Measurements from ENCODE around the gene EXOC6. TPM values are rescaled to one million over a fixed set of nuclear protein-coding genes. Genes with fewer than 3 reads are reported as not detected.
"Not testable (repeated sequence)": the region's sequence is repeated elsewhere in the genome, so short reads cannot be mapped to it uniquely, and the experiment has no call there.

The EXOC6 gene
- total RNA-seq, 1 experiment from 2014 or later, result 19.2 TPM

- H3K4me1 Mint-ChIP-seq (ENCODE audit: low read depth, unreplicated experiment), result peaks cover 13% of the 10 kb centered on the region
- TF ChIP-seq, protein P1, sequence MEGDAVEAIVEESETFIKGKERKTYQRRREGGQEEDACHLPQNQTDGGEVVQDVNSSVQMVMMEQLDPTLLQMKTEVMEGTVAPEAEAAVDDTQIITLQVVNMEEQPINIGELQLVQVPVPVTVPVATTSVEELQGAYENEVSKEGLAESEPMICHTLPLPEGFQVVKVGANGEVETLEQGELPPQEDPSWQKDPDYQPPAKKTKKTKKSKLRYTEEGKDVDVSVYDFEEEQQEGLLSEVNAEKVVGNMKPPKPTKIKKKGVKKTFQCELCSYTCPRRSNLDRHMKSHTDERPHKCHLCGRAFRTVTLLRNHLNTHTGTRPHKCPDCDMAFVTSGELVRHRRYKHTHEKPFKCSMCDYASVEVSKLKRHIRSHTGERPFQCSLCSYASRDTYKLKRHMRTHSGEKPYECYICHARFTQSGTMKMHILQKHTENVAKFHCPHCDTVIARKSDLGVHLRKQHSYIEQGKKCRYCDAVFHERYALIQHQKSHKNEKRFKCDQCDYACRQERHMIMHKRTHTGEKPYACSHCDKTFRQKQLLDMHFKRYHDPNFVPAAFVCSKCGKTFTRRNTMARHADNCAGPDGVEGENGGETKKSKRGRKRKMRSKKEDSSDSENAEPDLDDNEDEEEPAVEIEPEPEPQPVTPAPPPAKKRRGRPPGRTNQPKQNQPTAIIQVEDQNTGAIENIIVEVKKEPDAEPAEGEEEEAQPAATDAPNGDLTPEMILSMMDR (IDR thresholded peaks at IDR 0.05; ENCODE audit: unreplicated experiment), result no peak
- no peak overlapping the region for H3K27ac Mint-ChIP-seq (ENCODE audit: unreplicated experiment)
- no peak overlapping the region for H3K4me3 Mint-ChIP-seq (ENCODE audit: low read depth, unreplicated experiment)
- no peaks in the 10 kb centered on the region for H3K9me3 Mint-ChIP-seq (ENCODE audit: low read depth, unreplicated experiment)
- CTCF ChIA-PET, result no interaction called here
- BruUV-seq (replicated peaks), result no TSS peak
- intact Hi-C loops (cut with micrococcal nuclease; ENCODE audit: unreplicated experiment), result no loop called here
- H3K36me3 Mint-ChIP-seq (ENCODE audit: insufficient read depth, unreplicated experiment), result peaks cover 6% of the 10 kb centered on the region
- DNase-seq, result no peak
- H3K27me3 Mint-ChIP-seq (ENCODE audit: unreplicated experiment), result no peaks in the 10 kb centered on the region
These were observed 120.8 kb downstream of the EXOC6 start for GRCh38 chr10:92969151-92969550.

GRCh38 chr10:92970301-92971070 is 122.2 kb downstream of the EXOC6 start:
- TF ChIP-seq, protein P1 (IDR thresholded peaks at IDR 0.05; ENCODE audit: unreplicated experiment), result no peak
- H3K36me3 Mint-ChIP-seq (ENCODE audit: insufficient read depth, unreplicated experiment), result peaks cover 6% of the 10 kb centered on the region
- no peak overlapping the region for H3K4me3 Mint-ChIP-seq (ENCODE audit: low read depth, unreplicated experiment)
- no TSS peak for BruUV-seq (replicated peaks)
- DNase-seq, result no peak
- no peak overlapping the region for H3K27ac Mint-ChIP-seq (ENCODE audit: unreplicated experiment)
- CTCF ChIA-PET, result no interaction called here
- no peaks in the 10 kb centered on the region for H3K9me3 Mint-ChIP-seq (ENCODE audit: low read depth, unreplicated experiment)
- intact Hi-C loops (cut with micrococcal nuclease; ENCODE audit: unreplicated experiment), result no loop called here
- peaks cover 13% of the 10 kb centered on the region for H3K4me1 Mint-ChIP-seq (ENCODE audit: low read depth, unreplicated experiment)
- no peaks in the 10 kb centered on the region for H3K27me3 Mint-ChIP-seq (ENCODE audit: unreplicated experiment)

DNA sequence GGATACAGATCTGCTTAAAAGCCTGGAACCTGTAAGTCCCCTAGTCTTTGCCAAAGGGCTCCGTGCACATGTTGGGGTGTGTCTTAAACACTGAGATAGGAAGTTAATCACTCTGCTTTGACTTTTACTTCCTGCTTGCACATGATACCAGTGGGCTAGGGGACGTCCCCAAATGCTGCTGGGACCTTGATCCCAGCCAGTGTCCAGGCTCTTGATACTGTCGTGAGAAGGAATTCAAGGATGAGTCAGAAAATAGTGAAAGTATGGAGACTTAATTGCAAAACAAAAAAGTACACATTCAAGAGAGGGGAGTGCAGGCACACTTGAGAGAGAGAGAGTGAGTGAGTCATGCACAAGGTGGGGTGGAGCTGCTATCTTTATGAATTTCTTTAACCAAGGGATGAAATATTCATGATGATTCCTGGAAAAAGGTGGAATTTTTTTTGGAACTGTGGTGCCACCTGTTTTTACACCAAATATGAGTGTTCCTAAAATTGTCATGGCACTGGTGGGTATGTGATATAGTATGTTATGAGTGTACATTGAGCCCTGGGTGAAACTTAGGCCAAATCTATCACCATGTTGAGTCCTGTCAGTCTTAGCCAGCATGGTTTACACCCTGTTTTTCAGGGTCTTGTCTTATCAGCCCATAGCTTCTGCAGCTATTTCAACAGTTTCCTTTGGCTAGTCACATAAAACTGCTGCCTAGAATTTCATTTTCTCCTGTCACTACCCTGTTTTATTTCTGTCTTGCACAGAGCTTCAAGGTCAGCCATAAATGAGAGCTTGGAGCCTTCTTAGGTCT is 123.9 kb downstream of the EXOC6 start:
- H3K9me3 Mint-ChIP-seq (ENCODE audit: low read depth, unreplicated experiment), result no peaks in the 10 kb centered on the region
- DNase-seq, result peak; percentile 69
- no TSS peak for BruUV-seq (replicated peaks)
- H3K36me3 Mint-ChIP-seq (ENCODE audit: insufficient read depth, unreplicated experiment), result peaks cover 6% of the 10 kb centered on the region
- H3K4me1 Mint-ChIP-seq (ENCODE audit: low read depth, unreplicated experiment), result peaks cover 13% of the 10 kb centered on the region
- TF ChIP-seq, protein P1 (IDR thresholded peaks at IDR 0.05; ENCODE audit: unreplicated experiment), result no peak
- H3K27ac Mint-ChIP-seq (ENCODE audit: unreplicated experiment), result peak overlapping the region; percentile 74
- intact Hi-C loops (cut with micrococcal nuclease; ENCODE audit: unreplicated experiment), result no loop called here
- H3K4me3 Mint-ChIP-seq (ENCODE audit: low read depth, unreplicated experiment), result peak overlapping the region; percentile 37
- CTCF ChIA-PET, result interaction anchor here (0.6 kb wide), 1 partner anchor 436 kb away, joined by 8 read pairs; no protein-coding TSS in a partner anchor
- H3K27me3 Mint-ChIP-seq (ENCODE audit: unreplicated experiment), result no peaks in the 10 kb centered on the region

DNA sequence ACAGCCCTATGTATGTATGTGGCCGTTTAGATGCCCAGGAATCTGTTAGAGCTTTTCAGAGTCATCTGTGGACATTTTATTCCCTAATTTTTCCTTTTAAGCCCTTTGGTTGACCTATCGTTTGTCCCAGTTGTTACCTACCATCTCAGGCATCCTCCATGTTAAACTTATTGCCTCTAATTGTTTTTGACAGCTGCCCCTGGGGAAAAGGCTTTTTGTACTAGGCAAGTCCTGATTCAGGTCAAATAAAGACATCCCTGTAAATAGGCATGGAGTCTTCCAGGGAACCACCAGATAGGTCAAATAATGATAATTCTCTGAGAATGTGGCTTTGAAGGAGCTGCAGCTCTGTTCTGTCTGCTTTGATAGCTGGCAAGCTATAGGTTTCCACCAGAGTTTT is 124.6 kb downstream of the EXOC6 start:
- peak overlapping the region; percentile 74 for H3K27ac Mint-ChIP-seq (ENCODE audit: unreplicated experiment)
- H3K36me3 Mint-ChIP-seq (ENCODE audit: insufficient read depth, unreplicated experiment), result peaks cover 6% of the 10 kb centered on the region
- H3K27me3 Mint-ChIP-seq (ENCODE audit: unreplicated experiment), result no peaks in the 10 kb centered on the region
- no peak for DNase-seq
- intact Hi-C loops (cut with micrococcal nuclease; ENCODE audit: unreplicated experiment), result no loop called here
- no peaks in the 10 kb centered on the region for H3K9me3 Mint-ChIP-seq (ENCODE audit: low read depth, unreplicated experiment)
- no TSS peak for BruUV-seq (replicated peaks)
- TF ChIP-seq, protein P1 (IDR thresholded peaks at IDR 0.05; ENCODE audit: unreplicated experiment), result no peak
- no peak overlapping the region for H3K4me3 Mint-ChIP-seq (ENCODE audit: low read depth, unreplicated experiment)
- CTCF ChIA-PET, result interaction anchor here (0.5 kb wide), 1 partner anchor 8 kb away, joined by 3 read pairs; no protein-coding TSS in a partner anchor
- H3K4me1 Mint-ChIP-seq (ENCODE audit: low read depth, unreplicated experiment), result peaks cover 13% of the 10 kb centered on the region

- H3K27ac Mint-ChIP-seq (ENCODE audit: unreplicated experiment); H3K27me3 Mint-ChIP-seq (ENCODE audit: unreplicated experiment); DNase-seq; H3K4me3 Mint-ChIP-seq (ENCODE audit: low read depth, unreplicated experiment); intact Hi-C loops (cut with micrococcal nuclease; ENCODE audit: unreplicated experiment); CTCF ChIA-PET; H3K9me3 Mint-ChIP-seq (ENCODE audit: low read depth, unreplicated experiment); BruUV-seq (replicated peaks); H3K36me3 Mint-ChIP-seq (ENCODE audit: insufficient read depth, unreplicated experiment): not testable (repeated sequence)
- H3K4me1 Mint-ChIP-seq (ENCODE audit: low read depth, unreplicated experiment), result peaks cover 13% of the 10 kb centered on the region
These were observed 128.0 kb downstream of the EXOC6 start for GRCh38 chr10:92976278-92976677.

Measured in Calu3 (cell line).